Stimulated activated CD8-positive, alpha-beta memory T cell treated with anti-CD3 and anti-CD28 coated beads, Interleukin-7, amount 100 ng/mL, for 1 hour (primary cell): ENCODE data around the gene ADRA2A.

Source experiments
- DNase-seq, 2 donors: peaks; one replicate each; pipeline ENCODE4 v3.0.0-alpha.2; 2020; ENCODE audit warnings: low read depth in 2 of 2

Gene ADRA2A

DNA sequence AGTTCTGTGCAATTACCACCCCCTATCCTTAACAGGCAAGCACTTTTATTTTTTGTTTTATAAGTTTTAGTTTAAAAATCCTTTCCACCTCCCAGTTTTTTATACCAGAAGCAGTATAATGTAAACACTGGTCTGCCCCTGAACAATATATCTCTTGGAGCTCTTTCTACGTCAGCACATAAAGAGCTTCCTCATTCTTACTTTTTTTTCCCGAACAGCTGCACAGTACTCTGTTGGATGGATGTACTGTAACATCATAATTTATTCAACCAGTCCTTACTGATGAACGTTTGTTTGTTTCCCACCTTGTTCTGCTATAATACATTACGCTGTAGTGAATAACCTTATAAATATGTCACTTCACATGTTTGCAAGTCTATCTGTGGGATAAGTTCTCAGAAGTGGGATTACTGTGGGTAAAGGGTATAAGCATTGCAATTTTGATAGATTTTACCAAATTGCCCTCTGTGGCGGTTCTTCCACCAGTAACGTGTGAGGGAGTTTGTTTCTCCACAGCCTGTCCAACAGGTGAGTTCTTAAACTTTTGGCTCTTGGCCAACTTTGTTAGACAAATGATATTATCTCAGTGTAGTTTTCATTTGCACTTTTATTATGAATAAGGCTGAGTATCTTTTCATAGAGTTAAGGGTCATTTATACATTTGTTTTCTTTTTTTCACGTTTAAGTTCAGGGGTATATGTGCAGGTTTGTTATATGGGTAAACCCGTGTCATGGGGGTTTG, 32.8 kb downstream of the ADRA2A start:
- no peak for DNase-seq

GRCh38 chr10:111110771-111111170, 33.9 kb downstream of the ADRA2A start:
- DNase-seq: no peak

GRCh38 chr10:111112333-111112732, 35.5 kb downstream of the ADRA2A start:
- no peak for DNase-seq

DNA sequence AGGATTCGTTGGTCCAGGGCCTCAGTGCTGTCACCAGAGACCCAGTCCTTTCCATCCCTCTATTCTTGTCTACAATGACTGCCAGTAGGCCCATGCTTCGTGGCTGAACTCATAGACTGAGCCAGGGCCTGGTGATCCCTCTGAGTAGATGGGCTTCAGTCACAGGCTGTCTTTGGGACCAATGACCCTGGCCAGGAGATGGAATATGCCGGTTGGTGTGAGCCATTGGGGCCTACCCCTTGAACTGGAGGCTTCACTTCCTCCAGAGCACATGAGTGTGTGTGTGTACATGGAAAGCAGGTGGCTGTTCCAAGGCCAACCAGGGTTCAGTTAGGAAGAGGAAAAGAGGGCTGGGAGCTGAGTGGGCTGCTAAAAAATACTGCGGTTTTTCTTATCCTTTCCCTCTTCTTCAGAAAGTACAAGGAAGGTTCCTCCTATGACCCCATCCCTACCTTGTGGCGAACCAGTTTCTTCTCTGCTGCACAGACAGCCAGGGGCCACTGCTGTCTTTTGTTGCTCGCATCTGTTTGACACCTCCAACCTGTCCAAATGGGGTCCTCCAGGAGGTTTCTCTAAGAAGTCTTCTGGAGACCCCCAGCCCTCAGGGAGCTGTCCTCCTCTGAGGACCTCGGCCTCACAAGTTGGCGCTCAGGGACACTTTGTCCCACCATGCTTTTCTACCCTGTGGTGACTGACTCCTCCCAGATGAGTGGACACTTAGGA, 36.6 kb downstream of the ADRA2A start:
- no peak for DNase-seq

DNA sequence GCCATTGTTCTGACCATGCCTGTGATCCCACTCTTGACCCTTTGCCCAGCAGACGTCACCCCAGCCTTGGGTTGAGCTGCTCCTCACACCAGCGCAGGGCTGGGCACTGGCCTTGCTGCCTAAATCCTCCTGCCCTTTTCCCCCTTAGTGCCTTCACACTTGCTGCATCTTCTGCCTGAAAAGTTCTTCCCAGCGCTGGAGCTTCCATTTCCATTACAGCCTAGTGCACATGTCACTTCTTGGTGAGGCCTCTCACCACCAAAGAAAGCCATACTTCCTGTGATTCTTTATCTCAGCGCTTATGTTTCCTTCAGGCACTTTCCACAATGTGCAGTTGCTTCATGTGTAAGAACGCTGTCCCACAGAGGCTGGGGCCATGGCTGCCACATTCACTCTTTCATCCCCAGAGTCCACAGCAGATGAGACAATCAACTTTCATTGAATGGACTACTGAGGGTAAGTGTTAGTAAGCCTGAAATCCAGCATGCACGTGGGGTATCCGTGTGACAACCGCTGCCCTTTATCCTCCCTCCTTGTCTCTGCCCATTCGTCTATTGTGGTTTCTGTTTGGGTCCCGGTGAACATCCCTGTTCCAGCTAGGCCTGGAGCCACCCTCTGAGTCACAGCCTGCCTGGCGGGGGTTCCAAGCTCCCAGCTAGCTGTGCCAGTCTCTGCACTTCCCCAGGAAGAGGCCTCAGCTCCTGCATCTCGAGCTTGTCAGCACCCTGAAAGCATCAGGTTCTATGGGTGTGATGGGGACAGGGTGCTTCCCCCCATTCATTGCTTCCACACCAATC, 37.3 kb downstream of the ADRA2A start:
- no peak for DNase-seq

DNA sequence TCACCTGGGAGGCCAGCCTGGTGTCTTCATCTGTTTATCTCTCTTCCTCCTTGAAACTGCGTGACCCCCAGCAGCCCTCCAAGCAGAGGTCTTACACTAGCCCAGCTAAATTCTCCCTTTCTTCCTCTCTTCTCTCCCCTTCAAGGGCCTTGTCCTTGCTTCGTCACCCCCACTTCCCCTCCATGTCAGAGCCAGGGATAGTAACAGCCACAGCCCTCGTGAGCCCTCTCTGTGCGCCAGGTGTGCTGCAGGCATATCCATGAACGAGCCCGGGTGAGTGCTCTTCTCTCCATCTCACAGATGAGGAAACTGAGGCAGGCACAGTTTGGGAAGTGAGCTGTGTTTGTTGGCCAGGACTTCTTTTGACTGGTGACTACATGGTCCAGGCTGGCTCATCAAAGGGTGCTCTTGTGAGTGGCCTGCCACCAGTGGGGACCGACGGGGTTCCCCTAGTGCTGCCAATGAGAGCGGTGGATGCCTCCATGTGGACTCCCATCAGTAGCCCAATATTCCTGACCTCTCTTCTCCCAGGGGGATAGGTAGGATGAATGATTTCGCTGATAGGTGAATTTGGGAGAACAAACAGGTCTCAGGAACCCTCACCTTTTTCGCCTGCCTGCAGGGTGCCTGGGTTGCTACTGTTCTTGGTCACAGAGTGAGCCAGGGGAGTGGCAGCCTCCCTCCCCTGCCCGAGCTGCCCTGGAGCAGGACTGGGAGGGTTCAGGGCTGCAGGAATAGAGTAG, 38.1 kb downstream of the ADRA2A start:
- DNase-seq: no peak

DNA sequence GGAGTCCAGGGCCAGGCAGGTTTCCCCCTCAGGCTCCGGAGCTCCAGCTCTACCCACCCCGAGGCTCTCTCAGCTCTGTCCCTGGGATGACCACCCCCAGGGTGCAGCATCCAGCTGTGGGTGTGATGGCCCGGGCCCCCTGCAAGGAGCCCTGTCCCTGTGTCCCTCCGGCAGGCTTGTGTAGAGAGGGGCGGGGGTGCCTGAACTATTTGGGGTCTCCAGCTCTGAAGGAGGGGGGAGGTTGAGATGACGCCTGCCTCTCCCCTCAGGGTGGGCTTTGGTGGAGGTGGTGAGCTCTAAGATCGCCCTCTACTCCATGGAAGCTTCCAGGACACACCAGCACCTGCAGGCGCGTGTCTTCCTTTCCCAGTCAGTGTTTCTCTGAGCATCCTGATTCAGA, 39.4 kb downstream of the ADRA2A start:
- no peak for DNase-seq

- DNase-seq: no peak
Measured at GRCh38 chr10:111116762-111117445, 40.1 kb downstream of the ADRA2A start.

DNA sequence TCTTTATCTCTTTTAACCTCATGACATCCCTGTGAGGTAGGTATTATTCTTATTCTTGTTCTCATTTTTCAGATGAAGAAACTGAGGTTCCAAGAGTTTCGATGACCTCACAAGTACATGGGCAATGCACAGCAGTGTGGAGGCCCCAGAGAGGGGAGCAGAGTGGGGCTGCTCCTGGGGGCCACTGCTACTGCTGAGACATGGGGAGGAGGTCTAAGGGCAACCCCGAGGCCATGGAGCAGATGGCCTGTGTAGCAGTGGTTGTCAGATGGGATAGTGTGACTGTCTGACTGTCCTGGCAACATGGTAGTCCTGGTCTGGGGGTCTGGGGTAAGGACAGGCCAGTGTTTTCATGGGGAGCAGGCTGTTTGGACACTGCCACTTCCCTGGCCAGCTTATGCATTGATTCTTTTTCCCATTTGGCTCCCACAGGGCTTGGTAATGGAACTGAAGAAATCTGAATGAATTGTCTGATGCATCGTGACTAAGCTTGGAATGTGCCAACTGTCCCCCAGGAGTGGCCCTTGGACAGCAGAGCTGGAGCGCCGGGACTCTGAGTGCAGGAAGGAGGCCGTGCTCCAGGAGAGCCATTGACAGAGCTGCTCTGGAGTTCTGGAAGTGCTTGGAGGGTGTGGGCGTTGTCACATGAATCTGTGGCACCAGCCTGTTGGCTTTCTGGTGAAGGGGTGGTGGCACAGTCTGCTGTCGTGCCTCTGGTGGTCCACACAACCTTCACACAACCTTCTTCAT, 40.9 kb downstream of the ADRA2A start:
- DNase-seq: no peak

GRCh38 chr10:111118758-111119157, 41.9 kb downstream of the ADRA2A start:
- DNase-seq: no peak

- DNase-seq: no peak
Measured at GRCh38 chr10:111119637-111120036, 42.8 kb downstream of the ADRA2A start.

DNA sequence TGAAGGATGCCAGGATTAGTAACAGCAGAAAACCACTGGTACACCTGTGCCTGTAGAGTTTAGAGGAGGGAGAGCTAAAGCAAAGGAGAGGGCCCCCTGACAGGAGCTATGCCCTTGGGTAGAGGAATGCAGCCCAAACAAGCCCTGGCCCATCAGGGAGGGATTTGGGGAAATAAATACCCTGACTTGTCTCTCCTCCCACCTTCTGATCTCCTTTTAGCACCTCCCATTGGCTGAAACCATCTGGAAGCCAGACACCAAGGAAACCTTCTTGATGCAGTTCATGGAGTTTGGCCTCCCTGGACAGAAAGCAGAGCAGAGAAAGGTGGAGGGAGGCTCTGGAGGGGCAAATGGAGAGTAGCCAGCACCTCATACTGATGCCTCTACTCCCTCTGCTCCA, 45.3 kb downstream of the ADRA2A start:
- no peak for DNase-seq

GRCh38 chr10:111123883-111124282, 47.1 kb downstream of the ADRA2A start:
- DNase-seq: no peak

DNA sequence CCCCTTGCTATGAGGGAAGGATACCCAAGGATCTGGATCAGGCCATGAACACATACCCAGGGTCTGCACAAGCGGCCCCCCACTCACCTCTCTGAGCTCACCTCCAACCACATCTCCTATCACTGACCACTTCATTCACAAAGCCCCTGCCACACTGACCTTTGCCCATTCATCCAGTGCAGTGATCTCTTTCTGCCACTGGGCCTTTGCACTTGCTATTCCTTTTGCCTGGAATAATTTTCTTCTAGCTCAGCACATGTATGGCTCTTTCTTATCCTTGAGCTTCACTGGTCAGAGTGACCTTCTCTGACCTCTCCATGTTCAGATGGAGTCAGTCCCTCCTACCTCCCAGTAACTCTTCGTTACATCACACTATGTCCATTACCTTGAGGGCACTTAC, 48.3 kb downstream of the ADRA2A start:
- DNase-seq: no peak

DNA sequence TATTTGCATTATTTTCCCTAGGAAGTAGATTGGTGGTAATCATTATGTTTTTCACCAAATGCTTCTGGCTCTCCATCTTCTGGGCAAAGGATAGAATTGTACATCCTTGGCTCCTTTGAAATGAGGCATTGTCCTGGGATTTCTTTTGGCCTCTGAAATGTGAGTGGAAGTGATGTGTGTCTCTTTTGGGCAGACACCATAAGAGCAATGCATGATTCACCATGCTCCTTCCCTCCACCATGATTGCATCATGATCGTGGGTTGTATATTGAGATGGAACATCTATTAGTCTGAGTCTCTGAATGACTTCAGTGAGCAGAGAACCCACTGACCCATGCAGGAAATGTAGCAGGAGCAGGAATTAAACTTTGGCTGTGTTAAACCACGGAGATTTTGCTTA, 49.2 kb downstream of the ADRA2A start:
- no peak for DNase-seq

- no peak for DNase-seq
Measured at GRCh38 chr10:111127081-111127848, 50.4 kb downstream of the ADRA2A start.

DNA sequence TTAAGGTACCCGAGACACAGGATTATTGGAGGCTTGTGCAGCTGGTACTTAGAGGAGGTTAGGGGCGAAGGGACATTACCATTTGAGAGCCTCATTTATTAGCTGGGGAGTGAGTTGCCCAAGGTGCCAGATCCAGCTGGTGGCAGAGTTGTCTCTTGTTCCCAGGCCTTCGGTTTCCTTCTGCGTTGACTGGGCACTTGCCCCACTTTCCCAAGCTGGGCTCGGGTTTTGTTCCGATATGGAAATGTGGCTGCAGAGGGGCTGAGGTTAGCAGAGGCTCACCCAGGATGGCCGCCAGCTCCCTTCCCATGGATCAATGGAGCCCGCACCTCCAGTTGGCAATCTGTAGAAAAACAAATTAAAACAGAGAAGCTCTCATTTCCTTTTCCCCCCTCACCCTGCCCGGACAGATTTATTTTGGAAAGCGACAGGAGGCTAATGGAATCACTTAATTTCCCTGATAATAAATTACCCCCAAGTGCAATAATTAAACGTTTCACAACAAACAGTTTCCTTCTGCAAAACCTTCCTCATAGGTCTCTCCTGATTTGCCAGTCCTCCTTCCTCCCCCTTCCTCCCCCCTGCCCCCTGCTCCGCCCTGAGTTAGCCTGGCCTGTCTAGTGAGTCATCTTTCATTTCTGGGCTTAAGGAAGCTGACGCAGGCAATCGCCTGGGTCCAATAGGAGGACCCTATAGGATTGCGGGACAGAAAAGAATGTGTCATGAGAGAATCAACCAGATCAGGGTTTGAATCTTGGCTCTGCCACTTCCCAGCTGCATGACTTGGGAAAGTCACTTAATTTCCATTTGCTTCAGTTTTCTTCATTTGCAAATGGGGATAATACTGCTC, 51.7 kb downstream of the ADRA2A start:
- DNase-seq: no peak

DNA sequence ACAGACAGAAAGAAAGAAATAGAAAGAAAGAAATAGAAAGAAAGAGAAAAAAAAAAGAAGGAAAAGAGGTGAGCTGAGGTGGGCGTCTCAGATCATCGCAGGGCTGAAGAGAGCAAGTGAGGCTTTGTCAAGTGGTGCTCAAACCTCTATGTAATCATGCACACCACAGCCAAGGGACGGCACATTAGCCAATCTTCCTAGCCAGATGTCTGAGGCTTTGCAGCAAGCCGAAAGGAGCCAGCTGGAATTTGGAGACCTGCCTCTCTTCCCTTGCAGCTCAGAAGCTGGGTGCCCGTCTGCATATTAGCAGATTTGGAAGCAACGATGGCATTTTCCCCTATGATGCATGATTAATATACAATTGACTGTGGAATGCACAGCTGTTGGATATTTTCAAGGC, 52.5 kb downstream of the ADRA2A start:
- DNase-seq: no peak

DNA sequence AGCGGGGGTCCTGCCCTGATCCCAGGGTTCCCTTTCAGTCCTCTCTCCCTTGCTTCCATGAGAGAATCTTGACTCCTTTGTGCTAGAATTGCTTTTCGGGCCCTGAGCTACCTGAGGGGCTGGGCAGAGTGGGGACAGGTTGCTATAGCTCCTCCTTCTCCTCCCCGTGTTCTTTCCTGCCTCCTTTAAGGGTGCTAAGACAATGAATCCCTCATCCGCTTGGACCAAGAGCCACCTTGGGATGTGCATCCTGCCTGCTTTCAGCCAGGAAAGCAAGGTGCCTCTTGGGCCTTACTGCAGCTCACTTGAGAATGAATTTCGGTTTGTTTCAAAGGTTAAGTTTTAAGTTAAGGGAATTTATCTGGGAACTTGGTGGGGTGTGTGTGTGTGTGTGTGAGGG, 53.6 kb downstream of the ADRA2A start:
- DNase-seq: no peak
